HuH-7.5 (cell line): ENCODE measurements around the gene EIF4E.
"Not testable (repeated sequence)": the region's sequence is repeated elsewhere in the genome, so short reads cannot be mapped to it uniquely, and the experiment has no call there.

Experiments used
- DNase-seq: peaks from one replicate; pipeline ENCODE4 v3.0.0; 2011; ENCODE audit warnings: low spot score

EIF4E gene

DNA sequence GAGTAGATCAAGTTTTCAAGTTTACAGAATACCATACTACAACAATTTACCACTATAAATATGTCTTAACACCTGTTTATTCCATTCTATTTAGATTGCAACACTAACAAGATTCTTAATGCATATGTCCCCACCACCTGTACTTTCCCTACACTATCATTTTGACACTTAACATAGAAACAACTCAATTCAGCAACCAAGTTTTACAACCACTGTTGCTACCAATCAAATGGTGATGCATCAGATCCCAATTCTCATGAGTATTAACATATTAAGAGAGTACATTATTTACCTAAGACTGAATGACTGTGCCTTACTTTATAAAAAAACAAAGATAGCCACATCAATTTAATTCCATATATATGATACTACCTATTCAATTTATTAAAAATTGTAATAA lies 49.4 kb downstream of the EIF4E start:
- DNase-seq = no peak

GRCh38 chr4:98873059-98873458 lies 55.9 kb downstream of the EIF4E start:
- no peak for DNase-seq

GRCh38 chr4:98872120-98872906 lies 56.6 kb downstream of the EIF4E start:
- not testable (repeated sequence) for DNase-seq

DNA sequence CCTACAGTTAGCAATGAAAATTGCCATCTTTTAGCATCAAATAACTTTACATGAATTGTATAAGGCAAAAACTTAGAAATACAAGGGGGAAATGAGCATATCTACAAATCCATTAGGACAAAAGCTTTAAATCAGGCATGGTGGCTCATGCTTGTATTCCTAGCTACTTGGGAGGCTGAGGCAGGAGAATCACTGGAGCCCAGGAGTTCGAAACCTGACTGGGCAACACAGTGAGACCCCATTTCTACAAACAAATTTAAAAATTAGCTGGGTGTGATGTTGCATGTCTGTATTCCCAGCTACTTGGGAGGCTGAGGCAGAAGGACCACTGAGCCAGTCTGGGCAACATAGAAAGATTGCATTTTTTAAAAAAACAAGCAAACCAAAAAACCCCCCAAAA lies 61.3 kb downstream of the EIF4E start:
- DNase-seq = no peak

DNA sequence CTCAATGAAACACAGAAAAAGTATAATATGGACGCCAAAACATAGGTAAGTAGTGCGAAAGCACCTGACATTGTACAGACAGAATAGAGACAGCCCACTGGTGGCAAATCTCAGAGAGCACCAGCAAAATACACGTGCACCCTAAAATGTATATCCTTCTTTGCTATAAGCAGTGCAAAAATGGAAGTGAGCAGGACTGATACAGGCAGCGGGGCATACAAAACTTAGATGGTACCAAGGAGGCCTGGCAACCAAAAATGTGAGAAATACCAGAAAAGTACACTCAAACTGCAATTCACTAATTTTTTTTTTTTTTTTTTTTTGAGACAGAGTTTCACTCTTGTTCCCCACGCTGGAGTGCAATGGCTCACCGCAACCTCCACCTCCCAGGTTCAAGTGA lies 63.9 kb downstream of the EIF4E start:
- DNase-seq = no peak

- no peak for DNase-seq
Observed at GRCh38 chr4:98864560-98864959, 64.4 kb downstream of the EIF4E start.

DNA sequence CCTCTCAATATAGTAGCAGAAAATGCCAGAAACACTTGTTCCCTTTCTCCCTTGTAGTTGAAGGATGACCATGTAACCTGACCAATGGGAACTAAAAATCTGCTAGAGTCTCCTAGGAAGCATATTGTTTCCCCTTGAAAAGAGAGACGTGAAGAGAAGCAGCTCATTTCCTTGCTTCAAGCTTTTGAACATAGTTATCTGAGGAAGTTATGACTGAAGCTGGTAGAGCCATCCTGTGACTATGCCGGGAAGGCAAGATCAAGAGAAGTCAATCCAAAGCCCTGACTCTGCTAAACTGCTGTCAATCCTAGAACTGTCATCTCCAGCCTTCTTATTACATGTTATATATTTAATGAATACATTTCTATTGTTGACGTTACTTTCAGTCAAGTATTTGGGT lies 66.6 kb downstream of the EIF4E start:
- no peak for DNase-seq

DNA sequence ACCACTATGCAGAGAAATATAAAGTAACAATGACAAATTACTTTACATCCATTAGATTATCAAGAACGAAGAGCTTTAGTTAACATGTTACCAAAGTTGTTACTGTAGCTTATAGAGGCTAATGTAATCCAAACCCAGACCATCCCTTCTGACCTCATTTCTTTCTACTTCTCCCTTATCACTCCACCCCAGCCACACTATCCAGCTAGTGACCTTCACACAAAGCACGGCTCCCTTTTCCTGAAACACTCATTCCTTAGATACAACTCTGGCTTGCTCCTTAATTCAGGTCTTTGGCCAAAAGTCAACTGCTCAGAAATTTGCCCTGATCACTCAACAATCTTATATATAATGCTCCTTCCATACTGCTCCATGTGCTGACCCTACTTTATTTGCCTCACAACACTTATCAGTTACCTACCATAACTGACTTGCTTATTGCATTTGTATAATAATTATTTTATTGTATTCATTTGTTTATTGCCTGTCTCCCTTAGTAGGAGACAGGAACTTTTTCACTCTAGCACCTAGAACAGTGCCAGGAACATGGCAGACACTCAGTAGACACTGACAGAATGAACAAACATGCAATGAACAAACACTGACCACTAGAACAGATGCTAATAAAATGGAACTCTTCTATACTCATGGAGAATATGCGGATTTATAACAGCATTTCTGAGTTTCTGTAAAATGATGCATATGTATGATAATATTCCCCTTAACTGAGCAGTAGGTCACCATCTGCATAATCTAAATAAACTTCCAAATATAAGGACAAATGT lies 67.6 kb downstream of the EIF4E start:
- no peak for DNase-seq

DNA sequence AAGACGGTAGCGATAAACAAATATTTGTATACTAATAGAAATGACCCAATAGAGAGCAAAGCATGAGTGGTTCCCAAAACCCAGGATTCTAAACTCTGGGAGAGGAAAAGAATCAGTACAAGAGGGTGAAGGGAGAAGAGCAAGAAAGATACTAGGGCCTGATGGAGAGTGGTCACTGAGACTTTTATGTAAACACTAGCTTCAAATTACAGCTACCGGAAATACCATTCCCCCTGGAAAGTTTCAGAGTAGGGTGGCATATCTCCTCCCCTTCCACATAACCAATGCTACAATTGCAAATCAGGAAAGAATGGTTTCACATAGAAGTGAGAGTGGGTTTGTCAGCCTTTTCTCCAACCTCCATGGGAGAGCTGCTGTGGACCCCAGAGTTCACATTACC lies 77.1 kb downstream of the EIF4E start:
- no peak for DNase-seq

GRCh38 chr4:98850937-98851336 lies 78.0 kb downstream of the EIF4E start:
- DNase-seq = no peak

DNA sequence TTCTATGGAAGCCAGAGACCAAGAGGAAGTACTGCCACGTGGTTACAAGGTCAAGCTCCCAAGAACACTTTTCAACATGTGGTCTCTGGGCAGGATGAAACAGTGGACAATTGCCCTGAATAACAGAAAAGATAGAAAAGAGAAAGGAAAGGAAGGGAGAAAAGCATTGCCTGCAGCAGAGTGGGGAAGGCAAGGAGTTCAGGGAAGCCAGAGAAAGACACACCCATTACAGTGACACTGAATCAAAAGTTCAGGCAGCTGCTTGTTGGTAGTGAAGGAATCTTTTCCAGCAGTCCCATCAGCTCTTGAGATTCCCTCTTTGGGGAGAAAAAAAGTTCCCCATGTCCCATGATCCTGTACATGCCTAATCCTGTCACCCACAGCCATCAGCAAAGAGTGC lies 80.5 kb downstream of the EIF4E start:
- DNase-seq = no peak

DNA sequence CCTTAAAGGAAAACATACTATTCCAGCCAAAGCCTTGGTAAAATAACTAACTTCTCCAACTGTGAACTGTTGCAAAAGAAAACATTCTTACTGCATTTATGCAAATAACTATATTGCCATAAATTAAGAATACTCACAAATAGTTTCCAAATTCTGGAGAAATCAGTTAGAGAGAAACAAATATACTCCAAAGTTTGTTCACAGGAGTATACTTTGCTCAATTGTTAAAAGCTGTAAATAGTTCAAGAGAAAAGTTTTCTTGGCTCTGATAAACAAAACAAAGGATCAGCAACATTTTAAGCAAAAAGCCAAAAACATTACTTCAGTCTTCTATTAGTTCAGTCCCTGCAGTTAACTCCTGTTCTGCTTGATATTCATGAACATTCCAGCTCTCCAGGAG lies 83.0 kb downstream of the EIF4E start:
- no peak for DNase-seq

DNA sequence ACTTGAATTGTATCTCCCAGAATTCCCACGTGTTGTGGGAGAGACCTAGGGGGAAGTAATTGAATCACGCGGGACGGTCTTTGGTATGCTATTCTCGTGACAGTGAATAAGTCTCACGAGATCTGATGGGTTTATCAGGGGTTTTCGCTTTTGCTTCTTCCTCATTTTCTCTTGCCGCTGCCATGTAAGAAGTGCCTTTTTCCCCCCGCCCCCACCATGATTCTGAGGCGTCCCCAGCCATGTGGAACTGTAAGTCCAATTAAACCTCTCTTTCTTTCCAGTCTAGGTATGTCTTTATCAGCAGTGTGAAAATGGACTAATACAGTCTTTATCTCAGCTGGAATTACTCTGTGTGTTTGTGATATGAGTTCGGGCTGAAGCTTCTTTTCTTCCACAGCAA lies 86.0 kb downstream of the EIF4E start:
- DNase-seq = not testable (repeated sequence)

GRCh38 chr4:98838977-98839618 lies 89.8 kb downstream of the EIF4E start:
- no peak for DNase-seq

GRCh38 chr4:98838531-98838930 lies 90.4 kb downstream of the EIF4E start:
- no peak for DNase-seq

- DNase-seq = no peak
Observed at GRCh38 chr4:98833384-98833783, 95.5 kb downstream of the EIF4E start.

GRCh38 chr4:98831036-98831435 lies 97.9 kb downstream of the EIF4E start:
- not testable (repeated sequence) for DNase-seq
